HG02759 (cell line): Measurements from ENCODE around the gene GOLGA6L10.
"Not testable (repeated sequence)": the region's sequence is repeated elsewhere in the genome, so short reads cannot be mapped to it uniquely, and the experiment has no call there.

Experiments
- ATAC-seq: cut with Tn5 transposase; IDR thresholded peaks from one replicate; pipeline ENCODE4 v1.9.1; 2021; ENCODE audit warnings: mild to moderate bottlenecking, moderate library complexity; ENCODE audit not compliant: unreplicated experiment

Gene GOLGA6L10

DNA sequence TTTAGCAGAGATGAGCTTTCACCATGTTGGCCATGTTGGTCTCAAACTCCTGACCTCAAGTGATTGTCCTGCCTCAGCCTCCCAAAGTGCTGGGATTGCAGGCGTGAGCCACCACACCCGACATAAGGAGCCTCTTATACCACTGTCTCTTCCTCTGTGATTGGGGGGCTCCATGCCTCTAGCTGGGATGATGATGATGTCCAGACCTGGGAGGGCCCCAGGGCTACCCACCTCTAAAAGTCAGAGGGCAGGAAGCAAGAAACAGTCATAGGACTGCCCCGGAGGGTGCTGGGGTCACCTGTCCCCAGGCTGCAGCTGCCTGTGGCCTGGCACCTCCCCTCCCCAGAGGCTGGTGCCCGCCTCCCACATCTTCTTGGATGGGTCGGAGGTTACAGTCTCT lies 5.4 kb downstream of the GOLGA6L10 start:
- not testable (repeated sequence) for ATAC-seq

DNA sequence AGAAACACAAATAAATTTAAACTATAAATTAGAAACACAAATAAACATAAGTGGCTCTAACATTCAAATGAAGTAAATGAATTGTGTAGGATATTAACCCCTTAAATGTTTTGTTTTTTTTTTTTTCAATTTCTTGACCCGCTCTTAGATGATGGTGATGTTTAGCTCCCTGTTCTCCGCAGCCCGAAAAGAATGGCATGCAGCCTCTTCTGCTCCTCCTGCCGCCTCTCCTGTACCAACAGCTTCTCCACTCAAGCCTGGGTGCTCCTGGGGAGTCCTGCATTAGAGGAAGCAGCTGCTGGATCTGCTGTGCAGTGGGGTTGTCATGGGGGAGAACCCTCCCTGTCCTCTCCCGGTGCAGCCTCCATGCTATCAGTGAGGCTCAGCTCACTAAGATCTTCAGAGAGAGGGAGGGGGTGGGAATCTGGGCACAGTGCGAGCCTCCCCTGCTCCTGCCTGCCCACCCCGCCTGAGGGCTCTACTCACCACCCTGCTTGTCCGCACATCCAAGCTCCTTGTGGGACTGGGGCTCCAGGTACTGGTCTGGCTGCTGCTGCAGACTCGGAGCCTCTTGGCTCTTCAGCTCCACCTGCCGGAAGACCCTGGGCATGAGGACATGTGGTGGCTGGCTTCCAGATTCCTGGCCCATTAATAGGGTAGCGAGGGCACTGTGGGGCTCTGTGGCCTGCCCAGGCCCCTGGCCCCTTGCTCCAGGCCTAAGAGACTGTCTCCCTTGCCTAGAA lies 6.5 kb downstream of the GOLGA6L10 start:
- ATAC-seq: not testable (repeated sequence)

DNA sequence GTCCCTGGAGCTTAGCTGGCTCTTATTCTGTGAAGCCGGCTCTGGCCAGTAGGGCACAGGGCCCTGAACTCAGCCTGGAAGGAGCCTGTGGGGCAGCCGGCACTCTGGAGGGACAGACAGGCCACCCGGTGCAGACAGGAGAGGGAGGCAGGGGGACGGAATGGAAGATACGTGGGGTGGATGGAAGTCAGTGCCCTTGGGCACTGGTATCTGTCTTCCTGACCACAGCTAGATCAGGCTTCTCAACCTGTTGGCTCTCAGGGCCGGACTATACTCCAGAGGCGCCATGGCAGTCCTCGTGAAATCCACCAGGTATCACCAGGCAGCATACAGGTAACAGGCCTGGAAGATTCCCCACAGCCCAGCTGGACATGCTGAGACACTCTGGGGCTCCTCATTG lies 10.7 kb downstream of the GOLGA6L10 start:
- not testable (repeated sequence) for ATAC-seq

- not testable (repeated sequence) for ATAC-seq
Observed at GRCh38 chr15:82338053-82338452, 11.2 kb downstream of the GOLGA6L10 start.

DNA sequence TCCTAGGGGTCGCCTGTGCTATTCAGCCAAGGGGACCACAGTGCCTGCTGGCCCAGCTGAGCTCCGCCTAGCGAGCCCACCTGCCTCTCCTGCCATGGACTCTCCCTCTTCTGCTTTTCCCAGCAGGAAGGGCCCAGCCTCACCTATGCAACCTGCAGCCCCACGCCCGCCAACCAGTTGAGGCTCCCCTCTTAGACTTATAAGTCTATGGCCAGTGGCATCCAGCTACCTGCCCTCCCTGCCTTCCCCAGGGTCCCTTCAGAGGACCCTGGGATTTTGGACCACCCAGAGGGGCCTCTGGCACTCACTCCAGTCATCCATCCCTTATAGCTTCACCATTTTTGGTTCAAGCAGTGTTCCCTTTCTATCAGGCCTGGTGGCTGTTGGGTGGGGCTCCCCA lies 12.2 kb downstream of the GOLGA6L10 start:
- ATAC-seq: not testable (repeated sequence)

DNA sequence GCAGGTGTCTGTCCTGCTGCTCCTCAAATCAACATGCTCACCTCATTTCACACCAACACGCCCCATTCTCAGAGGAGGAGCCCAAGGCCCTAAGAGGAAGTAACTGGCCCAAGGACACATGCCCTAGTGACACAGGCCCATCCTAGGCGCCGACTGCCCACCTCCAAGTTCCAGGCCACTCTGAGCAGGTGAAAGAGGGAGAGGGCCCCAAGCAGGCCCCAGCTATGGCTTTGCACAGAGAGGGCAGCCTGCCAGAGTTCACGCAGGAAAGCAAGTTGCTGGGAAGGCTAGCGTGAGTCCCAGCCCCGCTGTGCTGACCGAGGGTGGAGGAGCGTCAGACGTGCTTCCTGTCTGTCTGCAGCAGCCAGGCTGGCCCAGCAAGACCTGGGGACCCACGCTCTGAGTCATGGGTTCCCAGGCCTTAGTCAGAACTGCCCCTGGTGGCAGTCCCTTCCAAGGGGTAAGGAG lies 13.1 kb downstream of the GOLGA6L10 start:
- peak; percentile 61 for ATAC-seq

GRCh38 chr15:82335006-82335405 lies 14.3 kb downstream of the GOLGA6L10 start:
- not testable (repeated sequence) for ATAC-seq

GRCh38 chr15:82334554-82334932 lies 14.7 kb downstream of the GOLGA6L10 start:
- ATAC-seq: not testable (repeated sequence)

GRCh38 chr15:82333603-82334553 lies 15.4 kb downstream of the GOLGA6L10 start:
- not testable (repeated sequence) for ATAC-seq

- not testable (repeated sequence) for ATAC-seq
Observed at GRCh38 chr15:82332711-82333602, 16.3 kb downstream of the GOLGA6L10 start.

DNA sequence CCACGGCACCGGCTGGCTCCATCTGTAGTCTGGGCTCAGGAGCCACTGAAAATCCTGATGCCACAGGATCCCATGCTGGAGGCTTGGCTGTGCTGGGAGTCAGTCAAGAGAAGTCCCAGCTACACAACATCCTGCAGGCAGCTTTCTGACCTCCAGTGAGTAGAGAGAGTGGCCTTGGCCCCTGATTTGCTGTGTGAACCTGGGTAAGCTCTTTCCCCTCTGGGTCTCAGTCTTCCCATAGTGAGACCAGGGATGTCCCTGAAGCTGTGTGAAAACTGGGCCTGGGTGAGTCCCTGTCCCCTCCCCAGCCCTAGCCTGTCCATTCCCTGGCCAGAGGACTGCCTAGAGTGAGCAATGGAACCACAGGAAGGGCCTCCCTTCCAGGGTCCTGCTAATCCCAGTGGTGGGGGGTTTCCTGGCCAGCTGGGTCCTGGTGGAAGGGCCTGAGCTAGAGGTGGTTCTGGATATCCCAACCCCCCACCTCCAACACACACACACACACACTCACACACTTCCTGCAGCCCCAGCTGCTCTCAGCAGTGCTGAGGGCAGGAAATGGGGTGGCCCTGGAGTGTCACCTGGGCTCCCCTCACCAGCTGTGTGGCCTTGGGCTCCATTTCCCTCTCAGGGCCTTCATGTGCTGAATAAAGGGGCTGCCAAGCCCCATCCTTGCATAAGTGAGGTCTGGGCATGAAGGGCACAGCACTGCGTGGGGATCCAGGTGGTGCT lies 17.5 kb downstream of the GOLGA6L10 start:
- ATAC-seq: peak; percentile 60

DNA sequence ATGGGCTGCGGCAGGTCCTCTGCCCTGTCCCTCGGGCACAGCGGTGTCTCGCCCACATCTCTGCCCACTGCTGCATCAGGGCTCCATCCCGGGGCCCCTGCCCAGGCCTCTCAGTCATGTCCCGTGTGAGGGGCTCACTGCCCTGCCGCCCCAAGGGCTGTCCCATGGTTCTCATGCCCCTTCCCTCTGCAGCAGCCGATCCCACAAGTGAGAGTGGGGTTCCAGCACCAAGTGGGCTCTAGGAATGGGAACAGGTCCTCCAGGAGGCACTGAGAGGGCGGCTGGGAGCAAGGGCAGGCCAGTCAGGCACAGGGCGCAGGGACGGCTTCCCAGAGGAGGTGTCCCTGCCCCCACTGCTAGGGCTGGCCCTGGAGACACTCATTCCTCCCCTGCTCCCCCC lies 18.4 kb downstream of the GOLGA6L10 start:
- ATAC-seq: not testable (repeated sequence)

- not testable (repeated sequence) for ATAC-seq
Observed at GRCh38 chr15:82329039-82329438, 20.2 kb downstream of the GOLGA6L10 start.

- not testable (repeated sequence) for ATAC-seq
Observed at GRCh38 chr15:82327372-82327771, 21.9 kb downstream of the GOLGA6L10 start.

DNA sequence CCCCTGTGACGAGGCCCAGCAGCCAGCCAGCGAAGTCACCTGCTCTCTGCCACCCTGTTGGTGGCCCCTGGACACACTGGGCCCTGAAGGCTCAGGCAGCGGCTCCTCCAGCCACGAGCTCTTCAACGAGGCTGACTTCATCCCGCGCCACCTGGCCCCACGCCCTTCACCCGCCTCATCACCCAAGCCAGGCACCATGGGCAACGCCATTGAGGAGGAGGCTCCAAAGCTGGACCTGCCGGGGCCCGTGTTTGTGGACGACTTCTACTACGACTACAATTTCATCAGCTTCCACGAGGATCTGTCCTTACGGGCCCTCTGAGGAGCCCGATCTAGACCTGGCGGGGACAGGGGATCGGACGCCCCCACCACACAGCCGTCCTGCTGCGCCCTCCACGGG lies 22.4 kb downstream of the GOLGA6L10 start:
- not testable (repeated sequence) for ATAC-seq

GRCh38 chr15:82325646-82326045 lies 23.6 kb downstream of the GOLGA6L10 start:
- ATAC-seq: not testable (repeated sequence)

DNA sequence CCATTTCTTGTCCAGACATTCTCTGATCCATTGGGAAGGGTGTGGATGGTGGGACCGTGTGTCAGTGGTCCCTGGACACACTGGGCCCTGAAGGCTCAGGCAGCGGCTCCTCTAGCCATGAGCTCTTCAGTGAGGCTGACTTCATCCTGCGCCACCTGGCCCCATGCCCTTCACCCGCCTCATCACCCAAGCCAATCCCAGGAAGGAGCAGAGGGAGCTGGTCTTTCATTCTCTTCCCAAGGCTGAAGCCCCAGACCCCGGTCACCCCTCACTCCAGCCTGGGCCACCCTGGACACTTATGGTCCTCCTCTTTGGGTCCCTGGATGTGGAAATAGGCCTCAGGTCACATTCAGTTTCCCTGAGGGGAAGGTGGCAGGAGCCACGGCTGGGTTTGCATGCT lies 24.4 kb downstream of the GOLGA6L10 start:
- not testable (repeated sequence) for ATAC-seq

DNA sequence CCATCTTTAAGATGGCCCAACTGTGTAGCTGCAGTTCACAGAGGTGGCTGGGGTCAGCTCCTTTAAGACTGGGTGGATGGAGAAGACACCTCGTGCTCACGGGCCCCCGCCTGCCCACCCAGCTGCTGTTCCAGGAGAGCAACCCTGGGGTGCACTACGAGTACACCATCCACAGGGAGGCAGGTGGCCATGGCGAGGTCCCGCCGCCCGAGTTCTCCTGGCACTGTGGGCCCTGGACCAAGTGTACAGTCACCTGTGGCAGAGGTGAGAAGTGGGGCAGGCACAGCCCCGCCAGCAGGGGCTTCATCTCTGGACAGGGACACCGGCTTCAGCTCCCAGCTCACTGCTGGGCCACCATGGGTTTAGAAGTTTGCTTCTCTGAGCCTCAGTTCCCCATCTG lies 26.8 kb downstream of the GOLGA6L10 start:
- not testable (repeated sequence) for ATAC-seq

DNA sequence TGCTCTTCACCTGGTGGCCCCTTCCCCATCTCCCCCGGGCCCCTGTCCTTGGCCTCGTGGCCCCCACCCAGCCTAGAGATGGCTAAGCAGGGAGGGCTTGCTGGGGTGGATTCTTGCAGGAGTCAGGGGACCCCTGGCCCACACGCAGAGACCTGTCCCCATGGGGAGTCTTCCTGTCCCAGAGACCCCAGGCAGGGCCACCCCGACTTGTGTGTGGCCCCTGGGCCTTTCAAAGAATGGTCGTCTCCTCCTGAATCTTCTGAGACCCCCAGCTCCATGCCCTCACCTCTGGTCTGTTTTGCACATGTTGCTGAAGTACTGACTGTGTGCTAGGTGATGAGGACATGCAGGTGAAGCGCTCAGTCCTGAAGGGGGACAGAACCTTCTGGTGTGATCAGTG lies 28.4 kb downstream of the GOLGA6L10 start:
- ATAC-seq: not testable (repeated sequence)
